GM19452 (cell line): ENCODE measurements around the gene PITX1.

Experiments used
- ATAC-seq: cut with Tn5 transposase; IDR thresholded peaks from one replicate; pipeline ENCODE4 v1.9.1; 2021; ENCODE audit not compliant: unreplicated experiment

Gene PITX1

GRCh38 chr5:135042595-135042994, 8.6 kb upstream of the PITX1 start:
- ATAC-seq, result no peak

DNA sequence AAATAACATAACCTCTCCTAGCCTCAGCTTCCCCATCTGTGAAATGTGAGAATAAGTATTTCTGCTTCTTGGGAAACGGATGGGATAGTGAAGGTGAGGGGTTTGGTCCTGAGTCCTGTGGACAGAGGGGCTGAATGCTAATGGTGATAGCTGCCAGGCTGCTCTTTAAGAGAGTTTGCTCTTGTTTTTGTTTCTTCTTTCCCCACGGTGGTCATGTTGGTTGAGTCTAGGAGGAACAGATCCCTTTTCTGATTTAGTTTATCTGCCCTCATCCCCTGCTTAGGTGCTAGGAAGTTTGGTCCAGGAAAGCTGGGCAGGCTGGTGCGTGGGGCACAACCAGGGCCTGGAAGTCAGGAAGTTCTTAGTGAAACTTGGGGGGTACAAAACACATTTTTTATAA, 7.7 kb upstream of the PITX1 start:
- no peak for ATAC-seq

DNA sequence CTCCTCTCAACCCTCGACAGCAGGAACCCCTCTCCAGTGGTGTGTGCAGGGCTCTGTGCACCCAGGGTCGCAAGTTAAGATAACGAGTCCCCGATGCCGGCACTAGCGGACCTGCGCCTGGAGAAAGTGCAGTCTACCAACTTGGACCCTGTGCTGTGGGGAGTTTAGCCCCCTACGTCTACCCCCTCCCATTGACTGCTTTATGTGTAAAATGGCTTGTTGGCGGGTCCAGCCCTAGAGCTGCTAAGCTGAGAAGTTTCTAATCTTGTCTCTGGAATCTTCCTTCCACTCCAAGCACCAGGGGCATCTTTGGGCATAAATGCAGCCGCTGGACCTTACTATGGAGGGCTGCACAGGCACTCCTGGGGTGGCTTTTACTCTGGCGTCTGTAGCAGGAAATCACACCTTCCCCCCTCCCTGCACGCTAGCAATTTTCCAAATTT, 7.1 kb upstream of the PITX1 start:
- ATAC-seq, result no peak

DNA sequence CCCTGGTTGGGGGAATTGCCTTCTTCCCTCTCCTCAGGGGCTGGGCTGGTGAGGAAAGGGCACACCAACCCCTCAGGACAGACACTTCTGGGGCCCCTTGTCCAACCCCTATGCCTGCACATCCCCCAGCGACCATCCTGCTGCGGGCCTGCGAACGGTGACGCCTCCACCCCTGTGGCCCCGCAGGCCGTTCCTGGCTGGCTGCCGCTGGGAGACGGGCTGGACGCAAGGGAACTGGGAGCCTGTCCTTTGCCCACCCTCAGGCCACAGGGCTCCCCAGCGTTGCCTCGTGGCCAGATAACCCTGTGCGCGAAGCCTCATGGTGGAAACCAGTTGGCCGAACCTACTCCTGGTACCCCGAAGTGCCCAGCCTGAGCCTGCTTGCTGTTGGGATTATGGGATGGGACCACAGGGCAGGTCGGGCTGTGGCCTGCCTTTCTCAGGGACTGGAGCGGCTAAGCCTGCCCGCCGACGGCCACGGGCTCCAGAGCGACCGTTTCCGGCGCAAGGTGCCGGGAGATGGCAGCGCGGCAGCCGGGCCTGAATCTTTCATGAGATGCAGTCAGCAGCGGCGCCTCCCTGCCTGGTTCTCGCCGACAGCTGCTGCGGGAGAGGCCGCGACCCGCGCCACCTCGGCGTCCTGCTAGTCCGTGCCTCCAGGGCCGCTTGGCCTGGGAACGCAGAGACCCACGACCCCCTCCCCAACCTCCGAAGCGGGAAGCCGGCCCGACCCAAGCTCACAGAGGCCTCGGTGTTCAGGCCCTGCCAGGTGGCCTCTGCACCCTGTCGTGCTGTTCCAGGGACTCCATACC, 6.5 kb upstream of the PITX1 start:
- no peak for ATAC-seq

- no peak for ATAC-seq
Observed at GRCh38 chr5:135040034-135040332, 6.0 kb upstream of the PITX1 start.

GRCh38 chr5:135039271-135040033, 5.4 kb upstream of the PITX1 start:
- no peak for ATAC-seq

DNA sequence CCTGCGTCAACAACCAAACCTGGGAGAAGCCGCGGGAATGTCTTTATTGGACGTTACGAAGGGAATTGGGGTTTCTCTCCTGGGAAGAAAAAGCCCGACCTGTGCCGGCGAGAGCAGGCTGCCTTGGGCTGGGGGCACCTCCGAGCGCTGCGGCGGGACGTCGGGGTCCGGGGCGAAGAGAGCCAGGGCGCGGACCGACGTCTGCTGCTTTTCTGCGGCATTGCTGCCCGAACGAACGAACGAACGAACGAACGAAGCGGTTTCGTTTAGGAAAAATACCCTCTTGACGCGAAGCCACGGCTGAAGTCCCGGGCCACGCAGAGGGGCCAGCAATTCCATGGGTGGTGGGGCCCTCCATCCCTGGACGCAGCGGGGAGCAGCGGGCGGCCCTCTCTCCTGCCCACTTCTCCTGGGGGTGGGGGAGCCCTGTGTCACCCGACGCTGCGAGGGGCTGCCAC, 4.8 kb upstream of the PITX1 start:
- ATAC-seq, result no peak

DNA sequence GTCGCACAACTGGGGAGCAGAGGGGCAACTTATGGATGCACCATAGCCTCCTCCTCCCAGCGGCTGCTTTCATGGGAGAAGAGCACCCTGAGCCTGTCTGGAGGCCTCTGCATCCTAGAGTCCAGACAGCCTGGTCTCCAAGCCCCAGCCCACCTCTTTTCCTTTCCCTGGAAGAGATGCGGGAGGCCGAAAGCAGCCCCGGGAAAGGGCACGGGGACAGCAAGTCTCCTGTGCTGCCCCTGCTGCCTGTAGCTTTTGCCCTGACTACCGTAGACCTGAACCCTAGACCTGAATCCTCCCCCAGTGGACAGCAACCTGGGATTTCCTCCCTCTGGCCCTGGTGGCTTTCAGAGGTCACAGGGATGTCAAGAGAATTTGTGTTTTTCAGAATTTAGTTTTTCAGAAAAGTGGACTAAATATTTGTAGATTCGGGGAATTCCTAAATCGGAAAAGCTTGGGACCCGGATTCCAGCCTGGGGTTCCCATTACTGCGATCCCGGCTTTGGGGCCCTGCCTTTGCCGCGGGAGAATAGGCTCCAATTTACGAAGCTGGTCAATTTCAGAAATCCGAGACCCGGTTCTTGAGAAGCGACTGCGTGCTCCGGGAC, 4.3 kb upstream of the PITX1 start:
- no peak for ATAC-seq

DNA sequence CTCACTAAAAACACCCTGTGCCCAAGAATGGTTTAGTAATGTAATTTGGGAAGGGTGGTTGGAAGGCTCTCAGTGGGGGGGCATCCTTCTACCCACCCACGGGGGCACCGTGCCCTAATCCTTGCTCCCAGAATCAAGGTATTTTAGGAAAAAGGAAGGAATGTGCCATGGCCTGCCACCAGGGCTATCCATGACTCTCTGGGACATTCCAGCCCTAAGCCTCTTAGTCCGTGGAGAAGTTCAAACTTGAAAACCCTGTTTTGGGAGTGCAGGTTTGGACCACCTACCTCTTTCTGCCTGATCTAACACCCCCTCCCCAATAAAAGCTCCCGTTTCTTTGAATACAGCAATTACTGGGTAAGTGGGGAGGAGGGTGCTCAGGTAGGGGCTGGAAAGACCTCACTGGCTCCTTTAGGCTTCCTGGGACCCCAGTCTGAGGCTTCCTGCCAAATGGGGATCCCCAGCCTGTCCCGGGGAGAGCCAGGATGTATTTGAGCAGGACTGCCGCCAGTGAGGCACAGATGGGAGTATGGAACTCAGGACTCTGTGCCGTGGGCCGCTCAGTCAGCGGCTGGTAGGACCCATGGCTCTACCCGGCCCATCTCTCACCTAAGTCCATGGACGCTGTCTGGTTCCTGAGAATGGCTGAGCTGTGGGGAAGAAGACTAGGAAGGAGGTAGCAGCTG, 3.6 kb upstream of the PITX1 start:
- ATAC-seq, result no peak

- ATAC-seq, result no peak
Observed at GRCh38 chr5:135036405-135036804, 2.4 kb upstream of the PITX1 start.

DNA sequence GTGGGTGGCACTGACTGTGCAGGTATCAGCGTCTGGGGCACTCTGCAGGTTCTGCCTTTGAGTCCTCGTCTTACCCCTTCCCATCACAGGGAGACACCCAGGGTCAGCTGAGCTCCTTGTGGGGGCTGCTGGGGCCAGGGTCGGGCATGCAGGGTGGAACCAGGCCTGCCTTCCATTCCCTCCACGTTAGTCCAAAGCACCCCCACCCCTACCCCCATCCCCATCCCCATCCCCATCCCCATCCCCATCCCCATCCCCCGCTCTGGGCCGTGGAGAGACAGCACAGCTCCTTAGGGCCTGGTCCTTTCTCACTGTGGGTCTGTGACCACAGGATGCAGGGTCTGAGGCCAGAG, 1.6 kb upstream of the PITX1 start:
- no peak for ATAC-seq

DNA sequence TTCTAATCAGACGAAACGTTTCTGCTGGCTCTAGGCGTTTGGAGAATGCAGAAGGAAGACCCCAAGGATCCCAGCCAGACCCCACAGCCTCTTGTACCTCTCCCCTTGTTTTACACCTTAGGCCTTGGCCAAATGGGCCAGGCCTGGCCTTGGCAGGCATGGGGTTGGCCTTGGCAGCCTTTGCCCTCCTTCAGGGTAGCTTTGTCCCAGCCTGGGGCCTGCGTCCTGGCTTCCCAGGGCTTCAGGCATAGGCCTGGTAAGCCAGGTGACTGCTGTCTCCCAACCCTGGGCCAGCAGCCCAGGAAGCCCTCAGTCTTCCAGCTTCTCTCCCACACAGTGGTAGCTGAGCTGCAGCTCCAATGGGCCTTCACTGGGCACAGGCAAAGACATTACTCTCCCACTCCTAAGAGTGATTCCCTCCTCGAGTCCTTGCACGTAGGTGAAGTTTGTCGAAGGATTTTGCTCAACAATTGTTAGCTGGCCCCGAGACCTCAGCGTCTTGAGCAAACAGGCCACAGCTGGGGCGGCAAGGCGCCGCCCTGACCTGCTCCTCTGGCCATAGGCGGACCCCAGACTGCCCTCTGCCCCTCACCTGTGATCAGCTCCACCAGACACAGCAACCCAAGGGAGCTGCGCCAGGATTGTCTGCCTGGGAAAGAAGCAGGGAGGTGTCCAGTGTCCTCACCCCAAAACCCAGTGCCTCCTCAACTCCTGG, 1.1 kb upstream of the PITX1 start:
- no peak for ATAC-seq

GRCh38 chr5:135034236-135034962, 371 bp upstream of the PITX1 start:
- no peak for ATAC-seq

- ATAC-seq, result no peak
Observed at GRCh38 chr5:135032999-135033861, 798 bp downstream of the PITX1 start.

DNA sequence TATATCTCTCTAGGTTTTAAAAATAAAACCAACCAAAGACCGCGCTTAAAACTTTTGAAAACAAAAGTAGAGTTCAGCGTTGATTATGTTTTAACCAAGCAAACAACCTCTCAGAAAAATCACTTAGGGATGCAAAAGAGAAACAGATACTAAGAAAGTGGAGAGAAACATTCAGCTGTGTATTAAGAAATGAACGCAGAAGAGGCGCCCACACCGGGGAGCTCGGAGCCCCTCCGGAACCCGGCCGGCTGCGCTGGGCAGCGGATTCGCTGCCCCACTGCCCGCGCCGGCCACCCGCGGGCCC, 1.4 kb downstream of the PITX1 start:
- no peak for ATAC-seq

DNA sequence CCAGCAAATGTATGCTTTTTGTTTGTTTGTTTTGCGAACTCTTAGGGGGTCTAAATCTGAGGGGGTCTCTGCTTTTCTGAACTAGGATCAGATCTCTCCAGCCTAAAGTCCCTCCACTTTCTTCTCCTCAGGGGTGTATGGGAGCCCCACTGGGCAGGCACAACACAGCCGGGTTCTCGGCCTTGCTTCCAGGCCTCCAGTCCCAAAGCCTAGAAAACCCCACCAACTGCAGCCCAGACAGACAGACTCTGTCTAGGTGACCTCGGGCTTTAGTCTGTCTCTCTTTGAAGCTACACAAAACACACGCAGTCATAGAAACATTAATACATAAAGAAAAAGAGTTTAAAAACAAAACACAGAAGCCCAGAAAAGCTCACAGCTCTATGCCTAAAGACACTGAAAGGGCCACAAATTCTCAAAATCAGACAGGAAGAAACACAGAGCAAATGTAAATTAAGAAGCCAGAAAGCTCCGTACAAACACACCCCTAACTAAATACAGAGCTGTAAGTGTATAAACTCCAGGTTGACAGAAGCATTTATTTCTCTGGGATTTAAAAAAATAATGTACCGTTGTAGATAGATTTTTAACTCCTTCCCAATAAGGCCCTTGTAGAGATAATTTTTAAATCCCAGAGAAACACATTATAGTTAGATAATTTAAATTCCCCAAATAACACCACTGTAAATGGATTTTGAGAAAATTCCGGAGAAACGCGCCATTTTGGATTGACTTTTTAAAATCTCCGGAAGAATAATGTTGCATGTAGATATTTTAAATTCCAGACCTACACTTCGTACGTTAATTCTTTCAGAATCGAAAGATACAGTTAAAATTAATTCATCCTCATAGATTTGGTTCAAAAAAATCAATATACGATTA, 2.0 kb downstream of the PITX1 start:
- no peak for ATAC-seq

GRCh38 chr5:135030956-135031812, 2.8 kb downstream of the PITX1 start:
- no peak for ATAC-seq
